HS-5 (cell line): ENCODE measurements around the gene COL4A2.
A peak's percentile ranks its signal among the peaks of the same experiment; 100 is the strongest.

Experiments
- DNase-seq: peaks from one replicate; pipeline ENCODE4 v3.0.0-alpha.2; 2012; ENCODE audit warnings: low read depth

The COL4A2 gene

DNA sequence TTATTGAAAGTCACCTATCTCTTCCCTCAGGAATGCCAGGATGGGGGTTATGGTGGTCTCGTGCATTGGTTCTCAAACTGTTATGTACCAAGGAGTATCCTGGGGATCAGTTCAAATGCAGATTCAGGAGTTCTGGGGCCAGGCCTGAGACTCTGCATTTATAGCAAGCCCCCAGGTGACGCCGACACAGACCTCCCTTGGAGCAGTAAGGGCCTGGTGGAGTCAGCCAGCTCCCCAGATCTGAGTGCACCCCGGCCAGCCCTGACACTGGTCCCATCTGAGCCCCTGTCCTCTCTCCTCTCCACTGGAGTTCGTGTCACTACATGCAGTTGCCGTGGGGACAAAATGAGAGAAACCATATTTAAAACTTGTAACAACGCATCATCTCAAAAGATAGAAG lies 112.9 kb downstream of the COL4A2 start:
- DNase-seq = no peak

DNA sequence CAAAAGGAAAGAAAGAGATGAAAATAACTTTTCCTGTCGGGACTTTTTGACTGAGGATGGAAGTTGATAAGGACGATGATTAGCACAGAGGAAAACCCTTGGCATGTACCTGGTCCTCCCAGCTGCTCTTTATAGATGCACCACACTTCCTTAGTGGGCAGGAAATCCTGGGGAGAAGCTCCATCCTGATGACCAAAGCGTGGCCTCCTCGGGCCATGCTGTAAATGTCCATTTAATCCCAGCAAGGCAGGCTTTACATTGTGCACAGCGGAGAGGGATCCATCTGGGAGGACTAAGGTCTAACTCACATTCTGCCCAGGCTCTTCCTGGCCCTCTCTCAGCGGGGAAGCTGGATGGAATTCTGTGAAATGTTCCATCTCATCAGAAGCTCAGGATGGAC lies 113.5 kb downstream of the COL4A2 start:
- DNase-seq = no peak

DNA sequence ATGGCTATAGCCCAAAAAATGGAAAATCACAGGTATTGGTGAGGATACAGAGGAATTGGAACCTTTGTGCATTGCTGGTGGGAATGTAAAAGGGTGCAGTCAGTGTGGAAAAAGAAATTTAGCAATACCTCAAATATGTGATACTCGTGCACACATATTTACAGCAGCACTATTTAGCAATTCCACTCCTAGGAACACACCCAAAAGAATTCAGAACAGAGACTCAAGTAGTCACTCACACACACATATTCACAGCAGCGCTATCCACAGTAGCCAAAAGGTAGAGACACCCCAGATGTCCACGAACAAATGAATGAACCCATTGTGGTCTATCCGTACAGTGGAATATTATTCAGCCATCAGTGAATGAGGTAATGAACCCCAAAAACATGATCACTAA lies 114.0 kb downstream of the COL4A2 start:
- no peak for DNase-seq

DNA sequence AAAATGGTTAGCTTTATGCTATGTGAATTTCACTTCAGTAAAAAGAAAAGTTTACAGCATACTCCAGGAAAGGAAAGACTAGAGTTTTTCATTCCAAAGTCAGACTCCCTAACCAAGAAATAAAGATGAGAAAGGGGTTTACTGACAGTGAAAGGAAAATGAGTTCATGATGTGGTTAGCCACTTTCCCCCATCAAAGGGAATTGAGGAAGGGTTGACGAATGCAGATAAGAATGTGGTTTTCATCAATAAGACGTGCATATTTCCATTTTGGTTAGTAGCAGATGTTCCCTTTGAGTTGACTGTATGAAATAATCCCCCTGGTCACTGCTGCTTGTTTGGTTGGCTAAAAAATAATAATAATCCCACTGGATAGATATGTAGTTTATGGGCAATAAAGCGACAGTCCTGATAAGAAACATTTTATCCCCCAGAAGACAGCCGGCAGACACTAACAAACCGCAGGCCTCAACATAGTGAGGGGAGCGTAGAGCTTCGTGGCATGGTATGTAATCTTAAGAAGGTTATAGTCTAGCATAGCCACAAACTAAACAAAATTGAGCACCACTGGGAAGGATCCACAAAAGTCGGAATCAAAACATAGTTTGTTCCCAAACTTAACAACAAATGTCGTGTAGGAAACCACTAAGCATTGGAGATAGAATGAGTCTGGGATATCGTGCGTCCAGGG lies 114.8 kb downstream of the COL4A2 start:
- no peak for DNase-seq

DNA sequence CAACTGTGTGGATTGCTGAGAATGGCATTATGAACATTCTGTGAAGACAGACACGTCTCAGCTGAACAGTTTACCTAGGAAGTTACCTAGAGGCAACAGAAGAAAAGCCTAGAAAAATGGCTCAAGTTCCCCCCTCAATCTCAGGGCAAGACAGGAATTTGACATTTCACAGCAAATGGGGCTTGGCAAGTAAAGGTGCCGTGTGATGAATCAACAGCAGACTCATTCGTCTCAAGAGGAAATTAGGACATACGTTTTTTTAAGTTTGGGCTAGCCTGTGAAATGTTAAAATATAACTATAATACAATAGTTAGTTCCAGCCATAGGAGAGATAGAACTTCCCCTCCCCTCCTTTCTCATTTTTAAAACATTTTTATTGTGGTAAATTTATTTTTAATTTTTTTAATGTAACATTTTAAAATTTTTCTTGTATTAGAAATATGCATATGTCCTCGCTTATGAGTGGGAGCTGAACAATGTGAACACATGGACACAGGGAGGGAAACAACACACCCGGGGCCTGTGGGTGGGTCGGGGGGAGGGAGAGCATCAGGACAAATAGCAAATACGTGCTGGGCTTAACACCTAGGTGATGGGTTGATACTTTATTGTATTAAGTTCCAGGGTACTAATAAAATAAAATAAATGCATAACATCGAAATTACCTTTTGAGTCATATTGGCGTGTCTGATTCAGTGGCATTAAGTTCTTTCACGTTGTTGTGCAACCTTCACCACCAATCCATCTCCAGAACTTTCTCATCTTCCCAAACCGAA lies 116.0 kb downstream of the COL4A2 start:
- peak; percentile 37 for DNase-seq

DNA sequence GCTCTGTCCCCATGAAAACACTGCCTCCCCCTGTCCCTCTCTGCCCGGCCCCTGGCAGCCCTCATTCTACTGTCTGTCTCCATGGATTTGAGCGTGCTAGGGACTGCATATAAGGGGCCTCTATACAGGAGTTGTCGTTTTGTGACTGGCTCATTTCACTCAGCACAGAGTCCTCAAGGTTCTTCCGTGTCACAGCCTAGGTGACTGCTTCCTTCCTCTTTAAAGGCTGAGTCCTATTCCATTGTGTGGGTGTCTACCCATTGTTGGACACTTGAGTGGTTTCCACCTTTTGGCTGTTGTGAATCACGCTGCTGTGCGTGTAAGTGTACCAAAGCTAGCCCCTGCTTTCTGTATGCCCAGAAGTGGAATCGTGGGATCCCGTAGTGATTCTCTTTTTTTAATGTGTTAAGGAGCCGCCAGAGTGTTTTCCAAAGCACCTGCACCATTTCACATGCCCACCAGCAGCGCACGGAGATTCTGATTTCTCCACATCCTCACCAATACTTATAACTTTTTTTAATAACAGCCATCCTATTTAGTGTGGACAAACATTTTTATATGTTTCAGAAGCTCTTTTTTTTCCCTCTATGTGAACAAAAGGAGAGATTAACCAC lies 116.7 kb downstream of the COL4A2 start:
- no peak for DNase-seq

DNA sequence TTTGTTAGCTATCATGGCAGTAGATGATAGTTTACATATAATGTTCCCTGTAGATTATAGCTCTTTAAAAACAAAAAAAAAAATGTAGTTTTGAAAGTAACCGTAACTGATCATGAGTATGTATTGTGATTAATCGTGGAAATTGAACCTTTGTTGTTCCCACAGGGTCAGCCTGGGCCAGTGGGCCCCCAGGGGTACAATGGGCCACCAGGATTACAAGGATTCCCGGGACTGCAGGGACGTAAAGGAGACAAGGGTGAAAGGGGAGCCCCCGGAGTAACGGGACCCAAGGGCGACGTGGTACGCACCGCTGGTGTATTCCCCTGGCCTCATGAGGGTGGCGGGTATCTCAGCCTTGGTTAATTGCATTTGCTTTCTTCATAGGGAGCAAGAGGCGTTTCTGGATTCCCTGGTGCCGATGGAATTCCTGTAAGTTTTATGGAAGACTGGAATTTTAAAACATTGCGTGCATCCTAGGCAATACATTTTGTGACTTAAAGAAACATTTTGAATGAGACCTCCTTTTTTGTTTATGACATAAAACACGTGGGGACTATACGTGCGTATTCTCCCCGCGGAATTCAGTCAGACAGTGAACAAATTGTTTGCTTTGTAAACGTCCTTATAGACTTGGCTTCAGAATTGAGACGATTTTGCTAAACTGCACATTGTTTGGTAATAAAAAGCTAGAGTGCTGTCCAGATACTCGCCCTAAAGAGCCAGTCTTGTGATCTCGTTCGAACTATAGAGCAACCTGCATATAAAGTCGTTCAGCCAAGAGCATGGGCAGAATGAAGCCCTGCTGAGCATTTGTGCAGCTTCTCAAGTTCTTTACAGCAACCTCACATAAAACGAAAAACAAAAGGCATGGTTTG lies 117.7 kb downstream of the COL4A2 start:
- no peak for DNase-seq

DNA sequence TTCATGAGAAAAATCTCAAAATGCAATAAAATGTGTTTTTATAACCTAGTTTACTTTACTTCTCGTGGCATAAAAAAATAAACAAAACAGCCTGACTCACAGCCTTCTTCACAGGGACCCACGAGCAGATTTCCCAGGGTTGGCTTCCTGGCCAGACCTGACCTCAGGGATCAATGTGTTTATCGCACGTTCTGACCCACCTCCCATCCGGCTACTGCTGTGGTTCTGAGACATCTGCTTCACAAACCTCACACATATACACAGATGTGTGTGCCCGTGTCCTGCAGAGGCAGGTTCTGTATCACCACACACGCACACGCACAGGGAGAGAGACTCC lies 118.3 kb downstream of the COL4A2 start:
- DNase-seq = no peak

DNA sequence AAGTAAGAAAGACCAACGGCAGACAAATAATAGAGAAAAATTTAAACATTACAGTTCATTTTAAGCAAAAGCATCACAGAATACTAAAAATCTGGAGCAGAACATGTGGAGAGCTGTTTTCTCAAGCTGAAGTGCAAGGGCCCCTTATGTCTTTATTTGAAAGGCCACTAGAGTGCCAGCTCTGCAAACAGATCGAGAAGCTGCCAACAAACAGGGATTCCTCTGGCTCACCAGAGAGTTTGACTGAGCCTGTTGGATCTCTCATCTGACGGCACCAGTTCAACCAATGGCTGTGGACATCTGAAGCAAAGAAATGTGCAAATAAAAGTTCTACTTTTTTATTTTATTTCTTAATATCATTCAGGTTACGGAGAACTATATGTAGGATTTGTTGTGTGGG lies 119.7 kb downstream of the COL4A2 start:
- DNase-seq = no peak

DNA sequence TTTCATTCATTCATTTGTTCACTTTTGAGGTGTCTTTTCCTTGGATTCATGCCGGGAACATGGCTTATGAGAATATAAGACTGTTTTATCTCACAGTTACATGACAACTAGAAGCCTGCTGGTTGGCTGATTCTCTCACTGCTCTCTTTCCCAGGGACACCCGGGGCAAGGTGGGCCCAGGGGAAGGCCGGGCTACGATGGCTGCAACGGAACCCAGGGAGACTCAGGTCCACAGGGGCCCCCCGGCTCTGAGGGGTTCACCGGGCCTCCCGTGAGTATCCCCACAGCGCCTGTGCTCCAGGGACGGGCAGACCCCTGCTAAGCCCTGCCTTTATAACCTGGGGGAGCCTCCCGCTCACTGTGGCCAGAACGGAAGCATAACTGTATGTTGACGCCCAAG lies 121.2 kb downstream of the COL4A2 start:
- DNase-seq = no peak

DNA sequence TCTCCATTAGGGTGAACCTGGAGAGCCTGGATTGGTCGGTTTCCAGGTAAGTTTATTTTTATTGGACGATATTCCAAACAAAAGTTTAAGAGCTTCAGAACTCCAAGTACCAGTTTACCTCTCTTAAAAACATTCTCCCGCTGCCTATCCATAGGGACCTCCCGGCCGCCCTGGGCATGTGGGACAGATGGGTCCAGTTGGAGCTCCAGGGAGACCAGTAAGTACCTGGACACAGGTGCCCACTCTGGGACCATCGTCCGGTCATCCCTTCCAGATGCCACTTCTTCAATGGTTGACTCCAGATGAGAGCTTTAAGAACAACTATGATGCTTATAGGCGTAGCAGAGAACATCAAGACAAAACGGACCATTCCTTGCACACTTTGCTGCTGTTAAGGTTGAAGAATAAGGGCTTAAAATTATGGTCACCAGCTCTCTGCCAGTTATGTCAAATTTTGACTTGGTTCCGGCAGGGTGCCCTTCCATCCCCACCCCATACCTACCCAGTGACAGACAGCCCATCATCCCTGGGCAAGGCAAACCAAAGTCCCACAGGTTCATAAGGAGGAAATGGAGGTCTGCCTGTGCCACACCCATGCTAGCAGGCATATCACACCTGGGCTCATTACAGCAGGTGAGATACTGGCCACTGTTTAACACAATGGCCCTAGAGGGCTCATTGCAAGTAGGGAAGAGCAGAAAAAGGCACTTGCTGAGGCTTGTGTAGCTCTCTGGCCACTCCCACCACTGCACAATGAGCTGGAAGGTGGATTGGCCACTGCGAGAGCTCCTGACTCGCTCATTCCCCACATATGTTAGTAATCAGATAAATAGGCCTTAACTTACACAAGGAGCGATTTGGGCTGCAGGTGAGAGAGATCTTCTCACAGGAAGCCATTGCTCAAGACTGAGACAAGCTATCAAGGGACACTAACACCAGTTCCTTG lies 123.6 kb downstream of the COL4A2 start:
- DNase-seq = no peak

DNA sequence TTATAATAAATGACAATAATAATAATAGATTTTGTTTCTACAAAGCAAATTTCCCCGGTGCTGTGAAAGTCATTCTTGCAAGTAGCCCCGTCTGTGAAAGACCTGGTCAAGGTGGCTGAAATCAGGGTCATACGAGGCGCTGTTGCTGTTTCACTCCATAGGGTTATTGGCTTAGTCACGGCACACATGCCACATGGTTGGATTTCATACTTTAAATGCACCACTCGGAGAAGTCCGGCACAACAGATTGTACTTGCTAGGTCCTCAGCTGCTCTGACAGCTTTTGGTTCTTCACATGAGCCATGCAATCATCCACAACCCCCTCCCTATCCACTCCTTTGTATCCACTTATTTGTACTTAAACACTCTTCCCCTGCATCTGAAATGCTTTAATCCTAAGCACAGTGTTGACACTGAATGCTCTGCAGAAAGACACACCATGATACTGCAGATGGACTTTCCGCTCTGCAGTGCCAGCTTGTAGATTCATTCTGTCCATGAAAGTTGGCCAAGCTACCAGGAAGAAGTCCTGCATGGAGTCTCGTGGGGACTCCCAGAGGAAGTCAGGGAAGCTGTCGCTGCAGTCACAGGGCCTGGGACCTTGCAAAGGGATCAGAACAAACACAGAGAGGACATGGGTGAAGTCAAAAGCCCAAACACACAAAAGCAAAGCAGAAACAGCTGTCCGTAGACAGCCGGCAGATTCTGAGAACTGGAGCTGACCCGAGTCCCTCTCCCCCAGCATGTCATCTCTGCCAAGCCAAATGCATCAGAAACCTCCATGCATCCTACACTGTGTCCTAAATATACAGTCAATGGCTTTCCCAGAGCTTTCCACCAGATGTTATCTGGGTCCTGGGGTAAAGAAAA lies 124.6 kb downstream of the COL4A2 start:
- no peak for DNase-seq

DNA sequence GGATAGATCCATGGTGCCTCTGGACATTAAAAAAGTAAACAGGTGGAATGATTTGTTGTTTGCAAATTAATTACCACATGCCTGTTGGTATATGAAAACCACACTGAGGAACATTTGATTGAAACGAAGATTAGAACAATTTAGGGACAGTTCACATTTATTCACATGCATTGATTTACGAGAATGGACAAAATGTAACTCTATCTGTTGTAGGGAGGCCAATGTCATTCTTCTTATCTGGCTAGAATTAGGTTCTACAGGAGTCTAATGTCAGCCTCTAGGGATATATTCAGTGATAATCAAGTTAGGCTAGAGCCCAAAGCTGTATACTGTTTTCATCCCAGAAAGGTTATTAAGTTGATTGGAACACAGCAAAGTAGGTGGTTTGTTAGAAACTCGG lies 125.4 kb downstream of the COL4A2 start:
- no peak for DNase-seq

DNA sequence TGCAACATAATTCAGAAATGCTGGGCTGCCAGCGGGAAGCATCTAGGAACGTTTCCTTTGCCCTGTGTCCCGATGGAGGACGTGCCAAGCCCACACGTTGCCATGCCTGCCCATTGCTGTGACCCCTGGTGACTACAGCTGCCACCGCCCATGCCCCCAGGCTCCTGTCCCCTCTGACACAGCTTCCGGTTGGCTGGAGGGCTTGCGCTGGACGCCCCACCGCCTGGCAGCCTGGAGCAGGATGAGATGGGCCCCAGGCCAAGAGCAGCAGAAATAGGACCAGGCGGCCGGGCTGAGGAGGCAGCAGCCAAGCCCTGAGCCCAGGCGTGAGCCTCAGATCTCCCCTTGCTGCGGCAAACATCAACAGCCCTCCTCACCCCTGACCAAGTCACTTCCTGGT lies 125.9 kb downstream of the COL4A2 start:
- DNase-seq = no peak

DNA sequence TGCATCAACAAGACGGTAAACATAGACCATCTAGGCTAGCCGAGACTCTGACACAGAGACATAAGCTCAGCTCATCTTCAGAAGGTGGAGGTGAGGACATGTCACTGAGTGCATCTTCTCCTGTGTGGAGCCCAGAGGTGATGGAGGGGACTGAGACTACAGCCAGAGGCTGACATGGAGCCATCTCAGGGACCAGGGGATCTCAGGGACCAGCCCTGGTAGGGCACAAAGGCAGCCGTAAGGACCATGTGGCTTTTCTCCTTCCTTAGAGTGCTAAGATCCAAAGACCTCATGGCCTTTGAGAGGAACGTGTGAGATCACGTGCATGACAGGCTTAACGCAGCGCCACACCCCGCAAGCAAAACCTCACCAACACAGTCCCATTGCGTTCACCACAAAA lies 127.5 kb downstream of the COL4A2 start:
- no peak for DNase-seq

DNA sequence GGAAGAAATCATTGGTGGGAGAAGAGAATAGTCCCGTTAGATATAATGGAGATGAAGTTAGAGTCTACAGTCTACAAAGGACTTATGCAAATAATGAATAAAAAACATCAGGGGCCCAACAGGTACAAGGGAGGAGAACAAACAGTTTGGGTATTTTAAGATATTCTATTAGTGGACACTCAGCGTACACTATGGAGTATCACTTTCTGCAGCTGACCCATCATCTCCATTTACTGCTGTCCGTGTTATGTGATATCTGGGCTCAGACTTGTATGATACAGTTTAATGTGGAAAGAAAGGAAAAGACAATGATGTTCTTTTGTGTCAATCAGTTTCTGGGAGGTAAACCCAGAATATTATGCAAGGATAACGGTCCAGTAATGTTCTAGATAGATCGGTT lies 128.2 kb downstream of the COL4A2 start:
- DNase-seq = no peak

DNA sequence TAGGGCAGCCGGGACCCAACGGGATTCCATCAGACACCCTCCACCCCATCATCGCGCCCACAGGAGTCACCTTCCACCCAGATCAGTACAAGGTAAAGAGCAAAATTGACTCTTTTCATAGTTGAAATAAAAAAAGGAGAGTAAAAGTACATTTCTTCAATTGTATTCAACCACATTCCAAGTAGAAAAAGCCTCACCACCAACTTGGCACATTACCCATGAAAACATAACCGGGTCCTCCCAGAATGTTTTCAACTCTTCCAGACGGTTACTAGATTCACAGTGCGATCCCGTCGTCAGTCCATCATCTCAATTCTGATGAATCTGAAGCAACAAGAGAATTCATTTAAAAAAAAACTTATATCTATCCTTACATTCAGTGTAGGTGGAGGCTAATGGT lies 129.2 kb downstream of the COL4A2 start:
- no peak for DNase-seq

DNA sequence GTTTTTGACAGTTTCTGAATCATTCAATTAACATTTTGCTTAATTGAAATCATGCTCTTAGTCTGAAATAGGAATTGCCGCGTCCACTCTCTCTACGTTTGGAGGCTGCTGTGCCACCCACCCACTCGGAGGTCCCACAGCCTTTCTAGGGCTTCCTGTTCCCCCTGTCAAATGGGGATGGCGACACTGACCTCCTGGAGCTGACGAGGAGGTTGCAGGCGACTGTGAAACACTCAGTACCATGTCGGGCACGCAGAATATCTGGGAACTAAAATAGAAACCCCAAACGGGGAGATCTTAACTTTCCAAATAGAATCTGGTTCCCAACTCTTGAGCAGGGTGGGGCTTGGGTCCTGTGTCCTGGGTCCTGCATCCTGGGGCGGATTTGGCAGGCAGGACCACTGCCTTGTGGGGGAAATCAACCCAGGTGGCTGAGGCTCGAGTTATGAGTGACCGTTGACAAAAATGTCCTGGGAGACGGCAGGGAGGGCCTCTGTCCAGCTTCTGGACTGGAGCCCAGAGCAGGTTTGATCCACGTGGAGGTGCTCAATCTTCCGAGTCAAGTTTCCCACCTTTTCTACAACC lies 129.8 kb downstream of the COL4A2 start:
- no peak for DNase-seq

DNA sequence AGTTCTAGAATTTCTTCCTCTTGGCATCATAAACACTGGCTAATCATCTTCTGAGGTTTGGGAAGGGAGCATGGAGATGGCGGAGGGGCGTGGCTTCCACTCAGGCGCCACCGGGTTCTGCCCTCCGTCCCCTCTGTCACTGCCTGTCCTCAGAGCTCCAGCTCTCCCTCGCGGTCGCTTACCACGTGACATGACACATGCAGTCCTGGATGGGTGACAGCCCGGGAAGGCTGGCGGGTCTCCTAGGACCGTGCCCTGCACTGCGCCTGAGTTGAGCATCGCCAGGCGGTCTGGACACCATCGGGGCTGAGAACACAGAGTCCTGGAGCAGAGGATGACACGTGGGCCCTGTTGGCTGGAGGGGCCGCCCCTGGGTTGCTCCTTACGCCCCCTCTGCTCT lies 131.1 kb downstream of the COL4A2 start:
- DNase-seq = no peak

DNA sequence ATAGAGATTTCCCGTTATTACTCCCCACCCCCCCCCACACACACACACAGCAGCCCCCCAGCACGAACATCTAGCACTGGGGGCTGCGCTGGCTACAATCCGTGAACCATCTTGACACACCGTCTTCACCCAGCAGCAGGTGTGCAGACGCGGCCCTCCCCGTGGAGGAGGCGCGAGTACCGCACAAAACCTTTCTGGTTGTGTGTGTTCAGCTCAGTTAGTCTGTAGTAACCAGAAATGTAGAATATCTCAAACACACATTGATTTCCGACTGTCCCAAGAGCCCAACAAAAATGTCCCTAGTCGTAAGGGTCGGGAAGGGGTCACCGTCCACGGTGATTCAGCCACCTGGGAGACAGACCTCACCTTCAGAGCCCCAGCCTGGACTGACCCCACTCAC lies 131.7 kb downstream of the COL4A2 start:
- no peak for DNase-seq
